Endothelial cell (in vitro differentiated cells): Measurements from ENCODE around the gene BORCS5. TPM values are rescaled to one million over a fixed set of nuclear protein-coding genes. Genes with fewer than 3 reads are reported as not detected.

Experiments used
- DNase-seq: peaks from one replicate; pipeline ENCODE4 v3.0.0; 2021; ENCODE audit warnings: low spot score
- H3K27ac Mint-ChIP-seq: one replicate; pipeline ENCODE4 v1.8.0; 2021; ENCODE audit warnings: mixed read lengths, inconsistent platforms; ENCODE audit not compliant: unreplicated experiment
- H3K27me3 Mint-ChIP-seq: one replicate; pipeline ENCODE4 v1.8.0; 2021; ENCODE audit warnings: mild to moderate bottlenecking, moderate library complexity, mixed read lengths, inconsistent platforms; ENCODE audit not compliant: unreplicated experiment
- H3K36me3 Mint-ChIP-seq: one replicate; pipeline ENCODE4 v1.8.0; 2021; ENCODE audit warnings: mild to moderate bottlenecking, low read depth, mixed read lengths, inconsistent platforms; ENCODE audit not compliant: unreplicated experiment
- H3K4me1 Mint-ChIP-seq: one replicate; pipeline ENCODE4 v1.8.0; 2021; ENCODE audit warnings: mild to moderate bottlenecking, mixed read lengths, inconsistent platforms; ENCODE audit not compliant: unreplicated experiment
- H3K4me3 Mint-ChIP-seq: one replicate; pipeline ENCODE4 v1.8.0; 2021; ENCODE audit warnings: mild to moderate bottlenecking, mixed read lengths, inconsistent platforms; ENCODE audit not compliant: unreplicated experiment
- H3K9me3 Mint-ChIP-seq: one replicate; pipeline ENCODE4 v1.8.0; 2021; ENCODE audit warnings: mixed read lengths, inconsistent platforms; ENCODE audit not compliant: unreplicated experiment
- CTCF ChIP-seq: fragments of 200-600 bp; sonication (generic); IDR thresholded peaks from one replicate; pipeline ENCODE4 v1.5.0; 2021; ENCODE audit warnings: antibody characterized with exemption; ENCODE audit not compliant: unreplicated experiment
- total RNA-seq: library from RNA; stranded (reverse); fragmentation: NEBNext Ultra II Directional; extraction: Animal tissue kit (Norgen Biotek cat#: 25700); gene quantifications from one replicate; pipeline ENCODE4 v1.2.1, GENCODE V29; 2021; ENCODE audit not compliant: unreplicated experiment

Gene BORCS5
- total RNA-seq, 1 donor from 2014 or later, result 10.4 TPM

- Mint-ChIP-seq H3K4me1 (peaks cover 22% of the 10 kb centered on the region), H3K4me3 (no peak overlapping the region), H3K36me3 (no peaks in the 10 kb centered on the region), H3K27me3 (peaks cover 1% of the 10 kb centered on the region), H3K27ac (no peak overlapping the region), H3K9me3 (no peaks in the 10 kb centered on the region)
- DNase-seq, result no peak
- TF ChIP-seq CTCF, result no peak
These were observed 24.2 kb downstream of the BORCS5 start for GRCh38 chr12:12380949-12381593.

DNA sequence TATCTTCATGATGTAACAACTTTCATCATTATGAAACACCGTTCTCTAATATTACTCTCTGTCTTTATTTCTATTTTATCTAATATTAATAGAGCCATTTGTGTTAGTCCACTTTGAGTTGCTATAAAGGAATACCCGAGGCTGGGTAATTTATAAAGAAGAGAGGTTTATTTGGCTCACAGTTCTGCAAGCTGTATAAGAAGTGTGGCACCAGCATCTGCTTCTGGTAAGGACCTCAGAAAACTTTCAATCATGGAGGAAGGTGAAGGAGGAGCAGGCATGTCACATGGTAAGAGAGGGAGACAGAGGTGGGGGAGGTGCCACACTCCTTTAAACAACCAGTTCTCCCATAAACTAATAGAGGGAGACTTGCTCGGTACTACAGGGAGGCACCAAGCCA, 25.1 kb downstream of the BORCS5 start:
- Mint-ChIP-seq H3K9me3 (no peaks in the 10 kb centered on the region), H3K36me3 (no peaks in the 10 kb centered on the region), H3K4me1 (peaks cover 22% of the 10 kb centered on the region), H3K4me3 (no peak overlapping the region), H3K27me3 (peaks cover 1% of the 10 kb centered on the region), H3K27ac (no peak overlapping the region)
- TF ChIP-seq CTCF, result no peak
- DNase-seq, result no peak

- H3K9me3 Mint-ChIP-seq, result no peaks in the 10 kb centered on the region
- peak overlapping the region; percentile 32 for H3K27ac Mint-ChIP-seq
- DNase-seq, result no peak
- peaks cover 1% of the 10 kb centered on the region for H3K27me3 Mint-ChIP-seq
- no peak overlapping the region for H3K4me3 Mint-ChIP-seq
- TF ChIP-seq CTCF, result no peak
- H3K4me1 Mint-ChIP-seq, result peaks cover 22% of the 10 kb centered on the region
- H3K36me3 Mint-ChIP-seq, result no peaks in the 10 kb centered on the region
These were observed 27.9 kb downstream of the BORCS5 start for GRCh38 chr12:12384571-12385340.

- H3K27me3 Mint-ChIP-seq, result peaks cover 1% of the 10 kb centered on the region
- no peaks in the 10 kb centered on the region for H3K9me3 Mint-ChIP-seq
- no peak for DNase-seq
- no peaks in the 10 kb centered on the region for H3K36me3 Mint-ChIP-seq
- no peak overlapping the region for H3K27ac Mint-ChIP-seq
- H3K4me1 Mint-ChIP-seq, result peaks cover 18% of the 10 kb centered on the region
- H3K4me3 Mint-ChIP-seq, result no peak overlapping the region
- no peak for TF ChIP-seq CTCF
These were observed 30.6 kb downstream of the BORCS5 start for GRCh38 chr12:12387501-12387900.

DNA sequence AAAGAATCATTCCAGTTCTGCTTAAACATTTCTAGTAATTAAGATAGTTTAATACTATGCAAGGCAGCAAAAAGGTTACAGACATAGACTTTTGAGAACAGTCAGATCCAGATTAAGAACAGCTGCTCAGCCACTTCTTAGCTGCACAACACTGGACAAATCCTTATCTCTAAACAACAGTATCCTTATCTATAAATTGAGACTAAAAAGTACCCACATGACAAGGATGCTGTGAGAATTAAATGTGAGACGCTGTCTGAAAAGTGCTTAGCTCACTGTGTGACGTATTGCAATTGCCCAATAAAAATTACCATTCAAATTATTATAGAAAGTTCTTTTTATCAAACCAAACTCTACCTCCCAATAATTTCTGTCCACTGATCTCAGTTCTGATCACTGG, 35.5 kb downstream of the BORCS5 start:
- Mint-ChIP-seq H3K4me3 (no peak overlapping the region), H3K27ac (no peak overlapping the region), H3K36me3 (no peaks in the 10 kb centered on the region), H3K27me3 (peaks cover 3% of the 10 kb centered on the region), H3K9me3 (no peaks in the 10 kb centered on the region), H3K4me1 (no peaks in the 10 kb centered on the region)
- no peak for DNase-seq
- no peak for TF ChIP-seq CTCF
